Heart left ventricle (tissue), 16 donors: ENCODE data around the gene KRR1. TPM values are rescaled to one million over a fixed set of nuclear protein-coding genes. Genes with fewer than 3 reads are reported as not detected.
"Not testable (repeated sequence)": the region's sequence is repeated elsewhere in the genome, so short reads cannot be mapped to it uniquely, and the experiment has no call there.

Experiments used
- ATAC-seq, 4 donors: fragments of 200-7000 bp; cut with Tn5 transposase; one replicate each; pipeline ENCODE4 v1.9.1; 2020 to 2022; ENCODE audit warnings: moderate library complexity in 4 of 4, mild to moderate bottlenecking in 3 of 4, moderate number of reproducible peaks in 1 of 4
- DNase-seq, 5 donors: peaks; one replicate each; pipeline ENCODE4 v3.0.0-alpha.2; 2020
- H3K27ac ChIP-seq, 12 donors: fragments of 200-600 bp; sonication (generic) in 4 of 12; one replicate each; pipeline versions ENCODE4 v1.5.0 to v1.8.0; 2016 to 2022; ENCODE audit warnings: mild to moderate bottlenecking in 2 of 12
- H3K27me3 ChIP-seq, 9 donors: fragments of 200-600 bp; sonication (generic) in 2 of 9; one replicate each; pipeline versions ENCODE4 v1.5.1 to v1.8.0; 2016 to 2022; ENCODE audit warnings: mild to moderate bottlenecking in 3 of 9
- H3K36me3 ChIP-seq, 9 donors: fragments of 200-600 bp; sonication (generic) in 2 of 9; one replicate each; pipeline versions ENCODE4 v1.5.0 to v1.8.0; 2018 to 2022; ENCODE audit warnings: mild to moderate bottlenecking in 2 of 9
- H3K4me1 ChIP-seq, 12 donors: fragments of 200-600 bp; sonication (generic) in 4 of 12; one replicate each; pipeline versions ENCODE4 v1.5.0 to v1.8.0; 2016 to 2022; ENCODE audit warnings: mild to moderate bottlenecking in 3 of 12
- H3K4me3 ChIP-seq, 12 donors: fragments of 200-600 bp; sonication (generic) in 4 of 12; one replicate each; pipeline versions ENCODE4 v1.5.0 to v1.8.0; 2017 to 2022; ENCODE audit warnings: mild to moderate bottlenecking in 9 of 12, moderate library complexity in 4 of 12
- H3K9me3 ChIP-seq, 12 donors: fragments of 200-600 bp; sonication (generic) in 4 of 12; one replicate each; pipeline versions ENCODE4 v1.5.0 to v1.8.0; 2016 to 2022; ENCODE audit warnings: mild to moderate bottlenecking in 1 of 12
- CTCF ChIP-seq, 12 donors: fragments of 200-600 bp; sonication (generic) in 4 of 12; IDR thresholded peaks; one replicate each; pipeline versions ENCODE4 v1.5.0 to v1.8.0; 2018 to 2022; ENCODE audit warnings: antibody characterized with exemption in 12 of 12, mild to moderate bottlenecking in 5 of 12
- POLR2A ChIP-seq, 2 donors: fragments of 450-650 bp; IDR thresholded peaks; one replicate each; pipeline ENCODE4 v1.6.1; 2017; ENCODE audit warnings: antibody characterized with exemption in 2 of 2, mild to moderate bottlenecking in 2 of 2, moderate library complexity in 2 of 2
- WGBS, 4 donors: extraction: QIAGEN DNeasy Blood & Tissue Kit in 2 of 4; methylation state at CpG; one replicate each; pipeline versions ENCODE4 v1.1.5 to v1.1.7; 2013 to 2018; 5-methylcytosine and 5-hydroxymethylcytosine counted together
- intact Hi-C, 10 donors: fragments of 100-400 bp; cut with DNase I; formaldehyde crosslinking; loops; one replicate each; pipeline versions ENCODE4 v1.11.1 to v1.14.2; 2022
- polyA plus RNA-seq, 2 donors: library from polyadenylated mRNA; stranded (reverse); fragments of 200-250 nt; gene quantifications; one replicate each; pipeline ENCODE4 v1.2.3, GENCODE V29; 2013
- total RNA-seq, 9 donors: library from RNA; depleted of rRNA in 2 of 9; stranded (reverse); fragments of >200 nt in 2 of 9; fragmentation: NEBNext Ultra II Directional in 3 of 9; extraction: Animal tissue kit (Norgen Biotek cat#: 25700) in 3 of 9; gene quantifications; one replicate each; pipeline versions ENCODE4 v1.1.0 to v1.2.4, GENCODE V29; 2016 to 2023
- donor health status: ischemic (EF 13 %, LVEDD 7.1; RV severe dilation, severe dysfunction).
- donor health status: healthy with polysubstance abuse.
- donor health status: DM: no; HTN: yes; CAD: no.
- donor health status: DM: no; HTN: no; CAD: no.
- donor health status: ischemic (EF 25% LVEDD 6.9; RV normal size, moderate dysfunction).
- donor health status: ischemic (EF 25% LVEDD 5.7; RV mildly dilated, moderate dysfunction).
- donor health status: healthy.
- donor health status: DM: yes; HTN: yes; CAD: no.
- donor health status: ischemic (EF 35%, LVEDD 5.7; RV mildly dilated, moderate dysfunction).
- donor health status: nonischemic (EF 11% LVEDD 7.7; RV severe dilation, severe dysfunction).
- donor health status: DM: yes; HTN: yes; CAD: no.
- donor health status: PGD.
- donor health status: ischemic (EF 29% LVEDD 5.4; RV normal size, mild dysfunction).
- donor health status: nonischemic (EF 23%, LVEDD 6.1; RV moderate dilation, normal function).

Gene KRR1
- total and polyA plus RNA-seq, 11 donors, result 9.3 to 42.6 (median 30.5) TPM

GRCh38 chr12:75452675-75453330 is 58.6 kb downstream of the KRR1 start:
- Histone ChIP-seq H3K36me3 (no peaks in the 10 kb centered on the region), H3K27me3 (no peaks in the 10 kb centered on the region), H3K4me3 (no peak overlapping the region), H3K27ac (no peak overlapping the region), H3K9me3 (peaks cover 0 to 13% (median 2%) of the 10 kb centered on the region in 12 donors), H3K4me1 (peaks cover 0 to 26% (median 0%) of the 10 kb centered on the region in 12 donors)
- DNase-seq (no peak), ATAC-seq (no peak)
- no peak for TF ChIP-seq CTCF (IDR thresholded peaks at IDR 0.05)
- no peak for TF ChIP-seq POLR2A (IDR thresholded peaks at IDR 0.05)
- intact Hi-C loops, result no loop called here
- WGBS, 4 donors, result 77 to 85% (median 78%) methylated on average over 3 of the region's 3 CpGs

DNA sequence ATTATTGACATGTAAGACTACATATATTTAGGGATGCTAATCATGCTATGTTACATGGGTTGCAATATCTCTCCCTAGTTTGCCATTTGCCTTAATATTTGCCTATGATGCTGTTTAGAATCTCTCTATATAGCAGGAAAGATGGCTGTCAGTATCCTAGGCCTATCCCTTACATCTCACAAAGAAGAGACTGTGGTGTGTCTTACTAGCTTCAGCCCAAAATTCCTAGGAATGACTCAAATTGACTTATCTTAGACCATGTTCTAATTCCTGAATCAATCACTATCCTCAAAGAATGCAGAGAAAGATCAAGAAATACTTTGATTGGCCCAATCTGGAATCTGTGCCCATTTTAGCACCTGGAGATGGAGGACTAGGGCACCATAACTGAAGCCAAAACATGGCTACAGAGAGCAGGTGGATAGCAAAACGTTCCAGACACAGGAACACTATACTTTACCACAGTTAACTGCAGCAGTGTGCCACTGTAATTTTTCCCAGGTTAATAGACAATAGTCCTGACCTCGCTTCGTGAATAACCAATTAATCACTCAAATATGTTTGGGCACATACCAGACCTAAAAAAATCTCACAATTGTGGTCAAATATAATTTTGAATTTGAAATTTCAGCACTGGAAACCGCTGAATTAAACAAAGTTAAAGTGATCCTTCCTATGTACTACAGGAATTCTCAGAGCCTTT is 63.6 kb downstream of the KRR1 start:
- Histone ChIP-seq H3K4me3 (no peak overlapping the region), H3K4me1 (peaks cover 0 to 2% (median 0%) of the 10 kb centered on the region in 12 donors), H3K36me3 (no peaks in the 10 kb centered on the region), H3K9me3 (no peaks in the 10 kb centered on the region), H3K27me3 (no peaks in the 10 kb centered on the region), H3K27ac (no peak overlapping the region)
- intact Hi-C loops, result no loop called here
- 68 to 75% (median 70%) methylated on average over 4 of the region's 4 CpGs for WGBS, 4 donors
- TF ChIP-seq CTCF (IDR thresholded peaks at IDR 0.05) (no peak), POLR2A (IDR thresholded peaks at IDR 0.05) (no peak)
- DNase-seq (no peak), ATAC-seq (no peak)

- Histone ChIP-seq H3K4me3 (no peak overlapping the region), H3K27me3 (no peaks in the 10 kb centered on the region), H3K9me3 (no peaks in the 10 kb centered on the region), H3K27ac (no peak overlapping the region), H3K4me1 (peaks cover 0 to 2% (median 0%) of the 10 kb centered on the region in 12 donors), H3K36me3 (no peaks in the 10 kb centered on the region)
- intact Hi-C loops, result no loop called here
- ATAC-seq (no peak), DNase-seq (no peak)
- TF ChIP-seq POLR2A (IDR thresholded peaks at IDR 0.05) (no peak), CTCF (IDR thresholded peaks at IDR 0.05) (no peak)
Observed at GRCh38 chr12:75446857-75447256, 64.6 kb downstream of the KRR1 start.

- ATAC-seq, DNase-seq, H3K36me3 ChIP-seq, intact Hi-C loops, H3K27me3 ChIP-seq, H3K27ac ChIP-seq, H3K4me1 ChIP-seq, H3K4me3 ChIP-seq: not testable (repeated sequence)
- WGBS, 4 donors, result 60 to 73% (median 65%) methylated on average over 7 of the region's 7 CpGs
- H3K9me3 ChIP-seq, result peaks cover 0 to 11% (median 0%) of the 10 kb centered on the region in 12 donors
Observed at GRCh38 chr12:75445137-75445507, 66.3 kb downstream of the KRR1 start.
